Pancreas (tissue), 10 donors: ENCODE measurements around the gene KIAA1143. TPM values are rescaled to one million over a fixed set of nuclear protein-coding genes. Genes with fewer than 3 reads are reported as not detected.

Experiments used
- ATAC-seq, 4 donors: fragments of 200-7000 bp; cut with Tn5 transposase; one replicate each; pipeline versions ENCODE4 v1.8.0 to v1.9.1; 2020; ENCODE audit warnings: mild to moderate bottlenecking in 4 of 4, moderate library complexity in 4 of 4
- DNase-seq, 6 donors: peaks; one replicate each; pipeline ENCODE4 v3.0.0-alpha.2; 2020
- FAIRE-seq: peaks from 2 replicates; lab custom pipeline; 2012; peaks lifted over from hg19 to GRCh38; lab: Jason Lieb, UNC
- H3K27ac ChIP-seq, 4 donors: fragments of 200-600 bp; sonication (generic); 1 replicate in 3 of 4; 2 replicates in 1 of 4; pipeline versions ENCODE4 v1.5.0 to v1.8.0; 2020
- H3K27me3 ChIP-seq, 4 donors: fragments of 200-600 bp; one replicate each; pipeline ENCODE4 v1.8.0; 2021
- H3K36me3 ChIP-seq, 3 donors: fragments of 200-600 bp; sonication (generic) in 1 of 3; one replicate each; pipeline versions ENCODE4 v1.5.0 to v1.8.0; 2020 to 2021
- H3K4me1 ChIP-seq, 3 donors: fragments of 200-600 bp; one replicate each; pipeline ENCODE4 v1.8.0; 2021
- H3K4me3 ChIP-seq, 4 donors: fragments of 200-600 bp; sonication (generic) in 2 of 4; one replicate each; pipeline versions ENCODE4 v1.5.0 to v1.8.0; 2020 to 2021
- H3K9me3 ChIP-seq, 4 donors: fragments of 200-600 bp; one replicate each; pipeline ENCODE4 v1.8.0; 2021
- CTCF ChIP-seq, 4 donors: fragments of 200-600 bp; sonication (generic) in 3 of 4; IDR thresholded peaks; one replicate each; pipeline versions ENCODE4 v1.5.0 to v1.8.0; 2021; ENCODE audit warnings: antibody characterized with exemption in 4 of 4
- WGBS, 2 donors: extraction: QIAGEN DNeasy Blood & Tissue Kit; methylation state at CpG; one replicate each; pipeline ENCODE4 v1.1.7; 2013; 5-methylcytosine and 5-hydroxymethylcytosine counted together
- intact Hi-C, 3 donors: fragments of 100-400 bp; cut with DNase I; formaldehyde crosslinking; loops; one replicate each; pipeline versions ENCODE4 v1.11.1 to v1.14.2; 2022
- polyA plus RNA-seq, 2 donors: library from polyadenylated mRNA; stranded (reverse); fragments of 200-250 nt; gene quantifications; one replicate each; pipeline ENCODE4 v1.2.3, GENCODE V29; 2013
- total RNA-seq, 6 donors: library from RNA; stranded (reverse); fragmentation: NEBNext Ultra II Directional in 4 of 6; extraction: Animal tissue kit (Norgen Biotek cat#: 25700) in 4 of 6; gene quantifications; one replicate each; pipeline versions ENCODE4 v1.2.1 to v1.2.4, GENCODE V29; 2021 to 2023
- donor health status: healthy with polysubstance abuse.
- donor health status: DM: no; HTN: no; CAD: no; lungs with moderate emphysema.
- donor health status: DM: no; HTN: no; CAD: no.
- donor health status: control.
- donor health status: control.
- donor health status: Bipolar disorder and iron deficiency.
- donor health status: DM: yes; HTN: yes; CAD: no.
- donor health status: DM: no; HTN: no; CAD: no.
- donor health status: DM: no; HTN: no; CAD: no.
- donor health status: DM: yes; HTN: yes; CAD: no.

Gene KIAA1143
- total RNA-seq (10 to 100 TPM in 5 of 6 donors, 1 to 10 TPM in 1; 9.9 to 19.3 (median 11.9) TPM), polyA plus RNA-seq (1 to 10 TPM; 4.3 to 6.8 TPM)

GRCh38 chr3:44761424-44762169 is at the start of gene KIAA1143, which contains the start of gene KIF15:
Gene KIAA1143 (minus strand): TSS chr3:44761619. CDS start chr3:44761602, 17 bp downstream.
Gene KIF15 (plus strand): TSS chr3:44761794. CDS start chr3:44761866, 72 bp downstream.
- no peaks in the 10 kb centered on the region for H3K4me1 ChIP-seq
- no peaks in the 10 kb centered on the region for H3K27me3 ChIP-seq
- peaks cover 0 to 5% (median 0%) of the 10 kb centered on the region in 3 donors for H3K36me3 ChIP-seq
- intact Hi-C loops = no loop called here
- ATAC-seq = peak; percentile 100
- FAIRE-seq = no peak
- H3K27ac ChIP-seq = peak within 1 kb of the TSS in 3 of 4 donors; percentile 34 to 51 (median 39)
- 1% methylated on average over 64 of the region's 64 CpGs for WGBS, 2 donors
- peak within 1 kb of the TSS; percentile 58 to 87 (median 70) for H3K4me3 ChIP-seq
- no peak for TF ChIP-seq CTCF (IDR thresholded peaks at IDR 0.05)
- peak; percentile 95 to 98 (median 97) for DNase-seq
- H3K9me3 ChIP-seq = no peaks in the 10 kb centered on the region

DNA sequence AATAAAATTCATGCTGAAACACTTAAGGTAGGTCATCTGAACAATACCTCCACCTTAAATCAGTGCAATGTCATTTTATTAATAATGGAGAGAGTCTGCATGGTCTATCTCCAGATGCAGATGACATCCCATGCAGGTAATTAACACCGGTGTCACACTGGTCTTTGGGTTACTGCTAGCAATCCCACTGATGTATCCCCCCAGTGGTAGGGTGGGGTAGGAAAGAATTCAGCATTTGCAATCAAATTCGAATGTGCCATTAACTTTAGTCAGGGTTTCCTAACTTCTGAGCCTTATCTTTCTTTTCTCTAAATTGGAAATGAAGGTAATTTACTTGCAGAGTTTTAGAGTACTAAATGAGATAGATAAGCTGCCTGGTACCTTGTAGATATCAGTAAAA is 44.5 kb upstream of the KIAA1143 start:
- Histone ChIP-seq H3K9me3 (no peaks in the 10 kb centered on the region), H3K4me3 (no peak overlapping the region), H3K4me1 (no peaks in the 10 kb centered on the region), H3K27me3 (no peaks in the 10 kb centered on the region), H3K27ac (no peak overlapping the region), H3K36me3 (no peaks in the 10 kb centered on the region)
- TF ChIP-seq CTCF (IDR thresholded peaks at IDR 0.05) = no peak
- intact Hi-C loops = no loop called here
- no peak for ATAC-seq
- 89 to 94% methylated on average over 2 of the region's 2 CpGs for WGBS, 2 donors
- DNase-seq = no peak
- no peak for FAIRE-seq

GRCh38 chr3:44803298-44803697 is 41.9 kb upstream of the KIAA1143 start:
- intact Hi-C loops = no loop called here
- ATAC-seq = no peak
- no peaks in the 10 kb centered on the region for H3K4me1 ChIP-seq
- no peaks in the 10 kb centered on the region for H3K27me3 ChIP-seq
- no peaks in the 10 kb centered on the region for H3K9me3 ChIP-seq
- no peak for DNase-seq
- WGBS, 2 donors = 29 to 30% methylated on average over 2 of the region's 2 CpGs
- no peaks in the 10 kb centered on the region for H3K36me3 ChIP-seq
- FAIRE-seq = no peak
- H3K4me3 ChIP-seq = no peak overlapping the region
- no peak for TF ChIP-seq CTCF (IDR thresholded peaks at IDR 0.05)
- H3K27ac ChIP-seq = no peak overlapping the region

- no peak for FAIRE-seq
- H3K36me3 ChIP-seq = no peaks in the 10 kb centered on the region
- H3K4me3 ChIP-seq = no peak overlapping the region
- ATAC-seq = no peak
- no peak for TF ChIP-seq CTCF (IDR thresholded peaks at IDR 0.05)
- H3K27me3 ChIP-seq = no peaks in the 10 kb centered on the region
- DNase-seq = no peak
- H3K4me1 ChIP-seq = no peaks in the 10 kb centered on the region
- H3K27ac ChIP-seq = no peak overlapping the region
- H3K9me3 ChIP-seq = no peaks in the 10 kb centered on the region
- 80 to 93% methylated on average over 2 of the region's 2 CpGs for WGBS, 2 donors
- intact Hi-C loops = no loop called here
Measured at GRCh38 chr3:44802011-44802410, 40.6 kb upstream of the KIAA1143 start.

DNA sequence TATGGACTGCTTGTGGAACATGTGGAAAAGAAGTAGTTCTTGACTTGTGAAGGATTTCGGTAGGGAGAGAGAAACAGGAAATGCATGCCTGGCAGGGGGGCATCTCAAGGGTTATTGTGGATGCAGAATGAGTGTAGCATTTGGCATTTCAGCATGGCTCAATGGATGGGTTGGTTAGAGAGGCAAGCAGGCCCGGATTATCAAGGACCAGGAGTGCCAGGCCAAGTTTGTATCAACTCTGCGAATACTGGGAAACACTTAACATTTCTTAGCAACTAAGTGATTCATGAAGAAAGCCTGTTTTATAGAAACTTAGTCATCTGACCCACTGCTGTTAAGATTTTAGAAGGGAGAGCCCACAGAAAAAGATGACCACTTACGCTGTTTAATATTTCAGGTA is 33.8 kb upstream of the KIAA1143 start:
- no peak overlapping the region for H3K27ac ChIP-seq
- no peak for FAIRE-seq
- WGBS, 2 donors = 92 to 95% methylated on average over 4 of the region's 4 CpGs

More for the DNA sequence above, 33.8 kb upstream of the KIAA1143 start:
- Histone ChIP-seq H3K4me3 (no peak overlapping the region), H3K27me3 (no peaks in the 10 kb centered on the region), H3K36me3 (no peaks in the 10 kb centered on the region), H3K4me1 (no peaks in the 10 kb centered on the region), H3K9me3 (no peaks in the 10 kb centered on the region)
- ATAC-seq (no peak), DNase-seq (no peak)
- intact Hi-C loops = no loop called here
- TF ChIP-seq CTCF (IDR thresholded peaks at IDR 0.05) = no peak
